ENCODE measurements around the gene ZNF609. TPM values are rescaled to one million over a fixed set of nuclear protein-coding genes. Genes with fewer than 3 reads are reported as not detected.

Gene ZNF609
- total RNA-seq, 1 donor from 2014 or later, result 41.2 TPM

DNA sequence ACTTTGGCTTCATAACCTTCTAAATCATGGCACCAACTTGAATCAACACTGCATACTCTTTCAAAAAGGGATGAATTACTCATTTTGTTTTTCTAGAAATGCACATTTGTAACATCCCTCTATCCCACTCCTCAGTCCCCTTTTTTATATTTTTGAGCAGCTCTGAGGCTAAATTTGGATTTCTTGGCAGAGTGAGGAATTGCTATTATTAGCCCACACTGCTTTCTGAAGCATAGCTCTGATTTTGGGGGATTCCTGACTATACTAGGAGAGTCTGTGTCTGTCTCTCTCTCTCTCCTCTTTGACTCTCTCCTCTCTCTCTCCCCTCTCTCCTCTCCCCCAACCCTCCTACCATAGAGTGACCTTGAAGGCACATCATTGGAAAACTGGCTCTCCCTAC lies 238.4 kb downstream of the ZNF609 start:
- DNase-seq (ENCODE audit: low spot score), result no peak
- H3K27ac Mint-ChIP-seq (ENCODE audit: unreplicated experiment), result peak overlapping the region; percentile 90
- H3K36me3 Mint-ChIP-seq (ENCODE audit: low read depth, unreplicated experiment), result peaks cover 8% of the 10 kb centered on the region
- peaks cover 14% of the 10 kb centered on the region for H3K27me3 Mint-ChIP-seq (ENCODE audit: unreplicated experiment)
- no peaks in the 10 kb centered on the region for H3K9me3 Mint-ChIP-seq (ENCODE audit: unreplicated experiment)
- peak overlapping the region; percentile 98 for H3K4me3 Mint-ChIP-seq (ENCODE audit: unreplicated experiment)
- peaks cover 66% of the 10 kb centered on the region for H3K4me1 Mint-ChIP-seq (ENCODE audit: unreplicated experiment)
- TF ChIP-seq, protein P1, sequence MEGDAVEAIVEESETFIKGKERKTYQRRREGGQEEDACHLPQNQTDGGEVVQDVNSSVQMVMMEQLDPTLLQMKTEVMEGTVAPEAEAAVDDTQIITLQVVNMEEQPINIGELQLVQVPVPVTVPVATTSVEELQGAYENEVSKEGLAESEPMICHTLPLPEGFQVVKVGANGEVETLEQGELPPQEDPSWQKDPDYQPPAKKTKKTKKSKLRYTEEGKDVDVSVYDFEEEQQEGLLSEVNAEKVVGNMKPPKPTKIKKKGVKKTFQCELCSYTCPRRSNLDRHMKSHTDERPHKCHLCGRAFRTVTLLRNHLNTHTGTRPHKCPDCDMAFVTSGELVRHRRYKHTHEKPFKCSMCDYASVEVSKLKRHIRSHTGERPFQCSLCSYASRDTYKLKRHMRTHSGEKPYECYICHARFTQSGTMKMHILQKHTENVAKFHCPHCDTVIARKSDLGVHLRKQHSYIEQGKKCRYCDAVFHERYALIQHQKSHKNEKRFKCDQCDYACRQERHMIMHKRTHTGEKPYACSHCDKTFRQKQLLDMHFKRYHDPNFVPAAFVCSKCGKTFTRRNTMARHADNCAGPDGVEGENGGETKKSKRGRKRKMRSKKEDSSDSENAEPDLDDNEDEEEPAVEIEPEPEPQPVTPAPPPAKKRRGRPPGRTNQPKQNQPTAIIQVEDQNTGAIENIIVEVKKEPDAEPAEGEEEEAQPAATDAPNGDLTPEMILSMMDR (IDR thresholded peaks at IDR 0.05; ENCODE audit: unreplicated experiment), result no peak

DNA sequence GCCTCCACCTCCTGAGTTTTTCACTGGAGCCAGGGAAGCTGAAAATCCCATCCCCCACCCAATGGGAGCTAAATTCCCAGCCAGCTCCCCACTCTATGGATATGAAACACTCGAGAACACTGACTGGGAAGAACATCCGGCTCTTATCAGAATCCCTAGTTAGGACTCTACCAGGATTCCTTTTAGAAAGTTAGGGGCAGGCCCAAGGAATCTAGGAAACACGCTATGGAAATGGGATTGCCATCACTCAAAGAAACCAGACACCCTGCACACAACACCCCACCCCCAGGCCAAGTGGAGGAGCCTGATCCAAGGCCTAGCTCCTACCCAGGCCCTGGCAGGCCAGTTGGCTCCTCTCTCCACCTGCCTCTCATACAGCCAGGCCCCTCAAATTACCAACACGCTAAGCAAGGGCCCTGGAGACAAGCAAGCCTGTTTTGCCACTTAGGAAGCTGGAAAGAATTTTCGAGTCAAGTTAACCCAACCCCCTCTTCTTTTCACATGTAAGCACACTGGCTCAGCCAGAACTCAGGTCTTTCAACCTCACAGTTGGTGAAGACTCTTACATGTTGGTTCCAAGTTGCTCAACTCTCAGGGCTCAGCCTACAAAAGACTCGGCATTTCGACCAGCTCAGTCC lies 239.5 kb downstream of the ZNF609 start:
- peak; percentile 57 for DNase-seq (ENCODE audit: low spot score)
- Mint-ChIP-seq H3K27me3 (ENCODE audit: unreplicated experiment) (peaks cover 15% of the 10 kb centered on the region), H3K4me3 (ENCODE audit: unreplicated experiment) (peak overlapping the region; percentile 98), H3K27ac (ENCODE audit: unreplicated experiment) (peak overlapping the region; percentile 90), H3K36me3 (ENCODE audit: low read depth, unreplicated experiment) (peaks cover 8% of the 10 kb centered on the region), H3K4me1 (ENCODE audit: unreplicated experiment) (peaks cover 63% of the 10 kb centered on the region), H3K9me3 (ENCODE audit: unreplicated experiment) (no peaks in the 10 kb centered on the region)
- TF ChIP-seq, protein P1 (IDR thresholded peaks at IDR 0.05; ENCODE audit: unreplicated experiment), result no peak

DNA sequence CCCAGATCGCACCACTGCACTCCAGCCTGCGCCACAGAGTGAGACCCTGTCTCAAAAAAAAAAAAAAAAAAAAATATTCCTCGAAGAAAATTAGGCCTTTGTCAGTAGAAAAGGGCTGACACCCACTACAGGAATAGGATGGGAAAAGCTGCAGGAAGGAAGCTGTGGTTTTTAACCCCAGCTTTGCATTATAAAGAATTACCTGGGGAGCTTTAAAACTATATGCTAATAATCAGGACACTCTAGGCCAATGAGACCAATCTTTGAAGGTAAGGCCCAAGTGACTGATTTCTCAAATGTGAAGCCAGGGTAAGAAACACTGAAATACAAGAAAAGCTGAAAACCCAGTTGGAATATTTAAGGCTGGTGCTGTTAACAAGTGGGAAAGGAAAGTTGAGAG lies 240.7 kb downstream of the ZNF609 start:
- peak overlapping the region; percentile 90 for H3K27ac Mint-ChIP-seq (ENCODE audit: unreplicated experiment)
- peaks cover 57% of the 10 kb centered on the region for H3K4me1 Mint-ChIP-seq (ENCODE audit: unreplicated experiment)
- TF ChIP-seq, protein P1 (IDR thresholded peaks at IDR 0.05; ENCODE audit: unreplicated experiment), result no peak

DNA sequence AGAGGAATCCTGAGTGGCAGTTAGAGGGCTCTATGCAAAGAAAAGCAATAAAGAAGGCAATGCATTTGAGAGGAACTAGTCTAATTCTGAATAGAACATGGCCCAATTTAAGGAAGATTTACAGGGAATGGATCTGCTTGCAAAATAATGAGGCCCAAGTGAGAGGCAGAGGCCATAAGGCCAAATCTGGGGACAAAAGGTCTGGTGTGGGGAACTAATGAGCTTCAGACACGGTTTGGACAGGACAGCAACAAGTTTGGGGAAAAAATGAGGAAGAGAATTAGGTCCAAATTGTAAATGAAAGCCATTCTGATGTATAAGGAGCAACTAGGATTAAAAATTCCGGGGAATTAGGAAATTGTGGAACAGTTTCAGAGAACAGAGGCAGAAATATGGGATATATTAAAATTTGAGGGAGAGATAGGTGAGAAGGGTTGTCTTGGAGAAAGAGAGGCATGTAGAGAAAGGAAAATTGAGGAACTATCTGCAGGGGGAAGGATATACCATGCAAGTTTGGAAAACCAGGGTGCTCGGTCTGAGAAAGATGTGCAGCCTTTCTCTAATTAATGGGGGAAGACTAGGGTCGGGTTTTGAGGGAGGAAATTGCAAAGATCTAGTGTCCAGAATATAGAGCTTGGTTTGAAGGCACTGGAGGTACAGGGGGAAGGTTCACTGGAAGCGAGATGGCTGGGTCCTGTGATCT lies 241.3 kb downstream of the ZNF609 start:
- H3K27me3 Mint-ChIP-seq (ENCODE audit: unreplicated experiment), result peaks cover 15% of the 10 kb centered on the region
- H3K27ac Mint-ChIP-seq (ENCODE audit: unreplicated experiment), result peak overlapping the region; percentile 62
- peaks cover 57% of the 10 kb centered on the region for H3K4me1 Mint-ChIP-seq (ENCODE audit: unreplicated experiment)
- peak overlapping the region; percentile 98 for H3K4me3 Mint-ChIP-seq (ENCODE audit: unreplicated experiment)
- H3K36me3 Mint-ChIP-seq (ENCODE audit: low read depth, unreplicated experiment), result peaks cover 8% of the 10 kb centered on the region
- DNase-seq (ENCODE audit: low spot score), result no peak
- no peaks in the 10 kb centered on the region for H3K9me3 Mint-ChIP-seq (ENCODE audit: unreplicated experiment)
- TF ChIP-seq, protein P1 (IDR thresholded peaks at IDR 0.05; ENCODE audit: unreplicated experiment), result no peak

More for the DNA sequence above, 240.7 kb downstream of the ZNF609 start:
- H3K9me3 Mint-ChIP-seq (ENCODE audit: unreplicated experiment), result no peaks in the 10 kb centered on the region
- H3K36me3 Mint-ChIP-seq (ENCODE audit: low read depth, unreplicated experiment), result peaks cover 8% of the 10 kb centered on the region
- peak overlapping the region; percentile 98 for H3K4me3 Mint-ChIP-seq (ENCODE audit: unreplicated experiment)
- H3K27me3 Mint-ChIP-seq (ENCODE audit: unreplicated experiment), result peaks cover 15% of the 10 kb centered on the region
- no peak for DNase-seq (ENCODE audit: low spot score)

All from endothelial cell (in vitro differentiated cells).